Ishikawa (cell line): ENCODE results near the gene EYA2.

Experiments used
- CEBPB ChIP-seq: IDR thresholded peaks from 2 replicates; pipeline ENCODE4 v1.6.1; 2012
- CREB1 ChIP-seq: IDR thresholded peaks from 2 replicates; pipeline ENCODE4 v1.6.1; 2012; ENCODE audit warnings: low read depth
- EGR1 ChIP-seq: IDR thresholded peaks from 2 replicates; pipeline ENCODE4 v1.6.1; 2012
- EP300 ChIP-seq: IDR thresholded peaks from 2 replicates; pipeline ENCODE4 v1.6.1; 2012; ENCODE audit warnings: borderline replicate concordance
- FOXM1 ChIP-seq: IDR thresholded peaks from 2 replicates; pipeline ENCODE4 v1.6.1; 2012; ENCODE audit warnings: low read depth, borderline replicate concordance
- MAX ChIP-seq: IDR thresholded peaks from 2 replicates; pipeline ENCODE4 v1.6.1; 2012
- NFIC ChIP-seq: IDR thresholded peaks from 2 replicates; pipeline ENCODE4 v1.6.1; 2012
- RAD21 ChIP-seq: IDR thresholded peaks from 2 replicates; pipeline ENCODE4 v1.6.1; 2012; ENCODE audit warnings: low read depth
- TAF1 ChIP-seq: IDR thresholded peaks from 2 replicates; pipeline ENCODE4 v1.6.1; 2012; ENCODE audit warnings: low read depth, mild to moderate bottlenecking
- TCF12 ChIP-seq: IDR thresholded peaks from 2 replicates; pipeline ENCODE4 v1.6.1; 2012; ENCODE audit warnings: low read depth
- TEAD4 ChIP-seq: IDR thresholded peaks from 2 replicates; pipeline ENCODE4 v1.6.1; 2012
- USF1 ChIP-seq: IDR thresholded peaks from 2 replicates; pipeline ENCODE4 v1.6.1; 2012
- YY1 ChIP-seq: IDR thresholded peaks from 2 replicates; pipeline ENCODE4 v1.6.1; 2012; ENCODE audit warnings: low read depth
- ZBTB7A ChIP-seq: IDR thresholded peaks from 2 replicates; pipeline ENCODE4 v1.6.1; 2012; ENCODE audit warnings: low read depth
- TF ChIP-seq, protein P1 (sequence below): IDR thresholded peaks from 2 replicates; pipeline ENCODE4 v1.6.1; 2012; ENCODE audit warnings: low read depth, mild to moderate bottlenecking

Gene EYA2

GRCh38 chr20:47055699-47056369 is 161.2 kb downstream of the EYA2 start:
- TF ChIP-seq YY1, result no peak
- TF ChIP-seq EGR1, result no peak
- TF ChIP-seq TAF1, result no peak
- no peak for TF ChIP-seq TEAD4
- TF ChIP-seq ZBTB7A, result no peak
- no peak for TF ChIP-seq TCF12
- TF ChIP-seq FOXM1, result no peak
- no peak for TF ChIP-seq CEBPB
- no peak for TF ChIP-seq CREB1
- no peak for TF ChIP-seq MAX
- no peak for TF ChIP-seq USF1
- no peak for TF ChIP-seq NFIC
- no peak for TF ChIP-seq RAD21
- TF ChIP-seq EP300, result no peak
- TF ChIP-seq, protein P1, sequence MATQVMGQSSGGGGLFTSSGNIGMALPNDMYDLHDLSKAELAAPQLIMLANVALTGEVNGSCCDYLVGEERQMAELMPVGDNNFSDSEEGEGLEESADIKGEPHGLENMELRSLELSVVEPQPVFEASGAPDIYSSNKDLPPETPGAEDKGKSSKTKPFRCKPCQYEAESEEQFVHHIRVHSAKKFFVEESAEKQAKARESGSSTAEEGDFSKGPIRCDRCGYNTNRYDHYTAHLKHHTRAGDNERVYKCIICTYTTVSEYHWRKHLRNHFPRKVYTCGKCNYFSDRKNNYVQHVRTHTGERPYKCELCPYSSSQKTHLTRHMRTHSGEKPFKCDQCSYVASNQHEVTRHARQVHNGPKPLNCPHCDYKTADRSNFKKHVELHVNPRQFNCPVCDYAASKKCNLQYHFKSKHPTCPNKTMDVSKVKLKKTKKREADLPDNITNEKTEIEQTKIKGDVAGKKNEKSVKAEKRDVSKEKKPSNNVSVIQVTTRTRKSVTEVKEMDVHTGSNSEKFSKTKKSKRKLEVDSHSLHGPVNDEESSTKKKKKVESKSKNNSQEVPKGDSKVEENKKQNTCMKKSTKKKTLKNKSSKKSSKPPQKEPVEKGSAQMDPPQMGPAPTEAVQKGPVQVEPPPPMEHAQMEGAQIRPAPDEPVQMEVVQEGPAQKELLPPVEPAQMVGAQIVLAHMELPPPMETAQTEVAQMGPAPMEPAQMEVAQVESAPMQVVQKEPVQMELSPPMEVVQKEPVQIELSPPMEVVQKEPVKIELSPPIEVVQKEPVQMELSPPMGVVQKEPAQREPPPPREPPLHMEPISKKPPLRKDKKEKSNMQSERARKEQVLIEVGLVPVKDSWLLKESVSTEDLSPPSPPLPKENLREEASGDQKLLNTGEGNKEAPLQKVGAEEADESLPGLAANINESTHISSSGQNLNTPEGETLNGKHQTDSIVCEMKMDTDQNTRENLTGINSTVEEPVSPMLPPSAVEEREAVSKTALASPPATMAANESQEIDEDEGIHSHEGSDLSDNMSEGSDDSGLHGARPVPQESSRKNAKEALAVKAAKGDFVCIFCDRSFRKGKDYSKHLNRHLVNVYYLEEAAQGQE, result no peak

DNA sequence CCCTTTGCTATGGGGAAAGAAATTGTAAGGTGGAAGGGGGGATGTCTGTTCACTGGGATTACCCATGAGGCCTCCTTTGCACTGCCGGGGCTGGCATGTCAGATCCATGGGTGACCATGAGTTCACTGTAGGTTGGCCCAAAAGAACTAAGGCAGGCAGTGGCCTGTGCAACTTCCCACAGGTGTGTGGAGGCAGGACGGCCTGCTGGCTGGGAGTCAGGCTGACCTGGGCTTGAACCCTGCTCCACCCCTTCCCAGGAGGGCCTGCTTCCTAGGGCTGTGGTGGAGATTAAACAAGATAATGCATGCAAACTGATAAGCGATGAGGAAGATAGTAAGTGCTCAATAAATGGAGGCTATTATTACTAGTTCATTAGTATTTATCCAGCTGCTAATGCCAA is 163.0 kb downstream of the EYA2 start:
- no peak for TF ChIP-seq CREB1
- TF ChIP-seq YY1, result no peak
- TF ChIP-seq MAX, result no peak
- no peak for TF ChIP-seq TCF12
- TF ChIP-seq EP300, result no peak
- TF ChIP-seq FOXM1, result no peak
- no peak for TF ChIP-seq NFIC
- TF ChIP-seq USF1, result no peak

DNA sequence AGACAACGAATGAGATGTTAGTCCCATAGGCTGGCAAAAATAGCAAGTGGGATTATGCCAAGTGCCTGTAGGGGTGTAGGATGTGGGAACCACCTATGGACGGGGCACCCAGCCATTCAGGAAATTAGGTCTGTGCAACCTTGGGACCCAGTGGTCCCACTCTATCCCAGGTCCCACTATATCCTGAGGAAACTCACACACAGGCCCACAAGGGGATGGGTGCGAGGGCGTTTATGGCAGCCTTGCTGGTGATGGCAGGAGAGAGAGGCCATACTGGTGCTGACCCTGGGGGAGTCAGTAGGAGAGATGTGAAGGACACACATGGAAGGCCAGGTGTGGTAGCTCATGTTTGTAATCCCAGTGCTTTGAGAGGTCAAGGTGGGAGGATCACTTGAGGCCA is 163.6 kb downstream of the EYA2 start:
- no peak for TF ChIP-seq ZBTB7A
- no peak for TF ChIP-seq FOXM1
- TF ChIP-seq TCF12, result no peak
- TF ChIP-seq MAX, result no peak

GRCh38 chr20:47059536-47059935 is 164.9 kb downstream of the EYA2 start:
- no peak for TF ChIP-seq EP300

- TF ChIP-seq CREB1, result no peak
- no peak for TF ChIP-seq EP300
- TF ChIP-seq TCF12, result no peak
- TF ChIP-seq TAF1, result no peak
- TF ChIP-seq ZBTB7A, result no peak
- TF ChIP-seq EGR1, result no peak
- TF ChIP-seq, protein P1, result no peak
- TF ChIP-seq FOXM1, result no peak
- no peak for TF ChIP-seq CEBPB
- no peak for TF ChIP-seq NFIC
- no peak for TF ChIP-seq YY1
- no peak for TF ChIP-seq RAD21
- no peak for TF ChIP-seq TEAD4
- no peak for TF ChIP-seq USF1
These were observed 166.9 kb downstream of the EYA2 start for GRCh38 chr20:47061549-47061948.

DNA sequence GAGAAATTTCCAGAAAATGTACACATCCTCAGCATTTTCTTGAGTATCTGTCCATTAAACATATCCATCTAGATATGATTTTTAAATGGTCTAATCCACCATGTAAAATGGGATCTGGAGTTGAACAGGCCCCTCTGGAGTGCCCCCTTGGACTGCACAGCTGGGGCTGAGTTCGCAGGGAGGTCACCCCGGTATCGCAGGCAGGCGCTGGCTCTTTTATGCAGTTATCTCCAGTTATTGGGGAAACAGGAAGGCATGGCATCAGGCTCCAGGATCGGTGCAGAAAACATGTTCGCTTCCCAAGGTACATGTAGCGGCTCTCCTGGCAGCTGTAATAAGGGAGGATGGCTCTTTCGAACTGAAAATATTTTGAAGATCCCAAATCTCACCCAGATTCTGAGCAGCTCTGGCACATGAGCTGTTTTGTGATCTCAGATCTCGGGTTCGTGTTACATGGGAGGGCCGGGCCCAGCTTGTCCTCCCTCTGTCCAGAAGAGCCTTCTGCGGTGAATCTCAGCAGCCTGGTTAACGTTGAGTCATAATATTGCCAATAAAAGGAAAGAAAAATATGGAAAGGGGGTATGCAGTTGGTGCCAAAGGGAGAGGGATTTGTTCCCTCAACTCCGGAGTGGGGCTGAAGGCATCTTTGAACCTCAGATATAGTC is 167.7 kb downstream of the EYA2 start:
- TF ChIP-seq TAF1, result no peak
- TF ChIP-seq CREB1, result no peak
- TF ChIP-seq EGR1, result no peak
- no peak for TF ChIP-seq YY1
- no peak for TF ChIP-seq RAD21
- no peak for TF ChIP-seq TEAD4
- TF ChIP-seq MAX, result no peak
- no peak for TF ChIP-seq FOXM1
- TF ChIP-seq CEBPB, result no peak
- no peak for TF ChIP-seq TCF12
- TF ChIP-seq USF1, result no peak
- no peak for TF ChIP-seq ZBTB7A
- no peak for TF ChIP-seq EP300
